ENCODE measurements around the gene LRRC8B.

- TF ChIP-seq CTCF (IDR thresholded peaks at IDR 0.05) (no peak), POLR2A (IDR thresholded peaks at IDR 0.05; ENCODE audit: low read depth) (no peak)
Measured at GRCh38 chr1:89565521-89565920, 40.9 kb downstream of the LRRC8B start.
